Glutamatergic neuron (in vitro differentiated cells): ENCODE measurements around the gene LARP1B. TPM values are rescaled to one million over a fixed set of nuclear protein-coding genes. Genes with fewer than 3 reads are reported as not detected.
"Not testable (repeated sequence)": the region's sequence is repeated elsewhere in the genome, so short reads cannot be mapped to it uniquely, and the experiment has no call there.

ENCODE experiments used
- DNase-seq: peaks from one replicate; pipeline ENCODE4 v3.0.0; 2022
- H3K27ac Mint-ChIP-seq: one replicate; pipeline ENCODE4 v1.8.0; 2020; ENCODE audit warnings: mild to moderate bottlenecking, mixed read lengths, inconsistent platforms; ENCODE audit not compliant: unreplicated experiment
- H3K27me3 Mint-ChIP-seq: one replicate; pipeline ENCODE4 v1.8.0; 2020; ENCODE audit warnings: mild to moderate bottlenecking, moderate library complexity, mixed read lengths, inconsistent platforms; ENCODE audit not compliant: unreplicated experiment
- H3K36me3 Mint-ChIP-seq: one replicate; pipeline ENCODE4 v1.8.0; 2020; ENCODE audit warnings: mild to moderate bottlenecking, mixed read lengths, inconsistent platforms; ENCODE audit not compliant: unreplicated experiment
- H3K4me1 Mint-ChIP-seq: one replicate; pipeline ENCODE4 v1.8.0; 2020; ENCODE audit warnings: mild to moderate bottlenecking, low read depth, mixed read lengths, inconsistent platforms; ENCODE audit not compliant: unreplicated experiment
- H3K4me3 Mint-ChIP-seq: one replicate; pipeline ENCODE4 v1.8.0; 2020; ENCODE audit warnings: mild to moderate bottlenecking, mixed read lengths, inconsistent platforms; ENCODE audit not compliant: unreplicated experiment
- H3K9me3 Mint-ChIP-seq: one replicate; pipeline ENCODE4 v1.8.0; 2020; ENCODE audit warnings: mild to moderate bottlenecking, moderate library complexity, mixed read lengths, inconsistent platforms; ENCODE audit not compliant: unreplicated experiment
- CTCF ChIP-seq: fragments of 200-600 bp; sonication (generic); IDR thresholded peaks from one replicate; pipeline ENCODE4 v1.5.0; 2021; ENCODE audit not compliant: partially characterized antibody, unreplicated experiment
- total RNA-seq: library from RNA; stranded (reverse); fragmentation: NEBNext Ultra II Directional; extraction: Animal tissue kit (Norgen Biotek cat#: 25700); gene quantifications from one replicate; pipeline ENCODE4 v1.2.1, GENCODE V29; 2021; ENCODE audit not compliant: unreplicated experiment

LARP1B gene
- total RNA-seq, 1 donor from 2014 or later = 16.1 TPM

GRCh38 chr4:128039568-128039967 lies 21.5 kb upstream of the LARP1B start:
- Mint-ChIP-seq H3K4me3 (no peak overlapping the region), H3K4me1 (no peaks in the 10 kb centered on the region), H3K9me3 (no peaks in the 10 kb centered on the region), H3K27ac (no peak overlapping the region), H3K36me3 (no peaks in the 10 kb centered on the region), H3K27me3 (no peaks in the 10 kb centered on the region)
- no peak for TF ChIP-seq CTCF
- DNase-seq = no peak

- DNase-seq = not testable (repeated sequence)
Measured at GRCh38 chr4:128047019-128047418, 14.1 kb upstream of the LARP1B start.

GRCh38 chr4:128047514-128047913 lies 13.6 kb upstream of the LARP1B start:
- not testable (repeated sequence) for H3K4me1 Mint-ChIP-seq, H3K4me3 Mint-ChIP-seq, H3K36me3 Mint-ChIP-seq, H3K9me3 Mint-ChIP-seq, H3K27me3 Mint-ChIP-seq, H3K27ac Mint-ChIP-seq, DNase-seq

More at GRCh38 chr4:128047019-128047418, 14.1 kb upstream of the LARP1B start:
- not testable (repeated sequence) for H3K27ac Mint-ChIP-seq, H3K27me3 Mint-ChIP-seq, H3K4me3 Mint-ChIP-seq, H3K9me3 Mint-ChIP-seq, H3K36me3 Mint-ChIP-seq, H3K4me1 Mint-ChIP-seq

- peak; percentile 28 for DNase-seq
- not testable (repeated sequence) for H3K27me3 Mint-ChIP-seq, H3K4me3 Mint-ChIP-seq, H3K36me3 Mint-ChIP-seq, H3K27ac Mint-ChIP-seq, H3K9me3 Mint-ChIP-seq, H3K4me1 Mint-ChIP-seq
Measured at GRCh38 chr4:128051229-128051628, 9.9 kb upstream of the LARP1B start.

GRCh38 chr4:128054907-128055306 lies 6.2 kb upstream of the LARP1B start:
- H3K4me3 Mint-ChIP-seq, H3K27ac Mint-ChIP-seq, H3K4me1 Mint-ChIP-seq, H3K9me3 Mint-ChIP-seq, H3K27me3 Mint-ChIP-seq, DNase-seq, H3K36me3 Mint-ChIP-seq: not testable (repeated sequence)

- not testable (repeated sequence) for H3K4me3 Mint-ChIP-seq, H3K9me3 Mint-ChIP-seq
Measured at GRCh38 chr4:128055441-128056206, 5.5 kb upstream of the LARP1B start.

GRCh38 chr4:128056396-128056795 lies 4.7 kb upstream of the LARP1B start:
- DNase-seq = no peak
- Mint-ChIP-seq H3K9me3 (peaks cover 5% of the 10 kb centered on the region), H3K4me1 (peaks cover 3% of the 10 kb centered on the region), H3K36me3 (no peaks in the 10 kb centered on the region), H3K27ac (no peak overlapping the region), H3K27me3 (peaks cover 3% of the 10 kb centered on the region), H3K4me3 (no peak overlapping the region)
- TF ChIP-seq CTCF = no peak

More at GRCh38 chr4:128055441-128056206, 5.5 kb upstream of the LARP1B start:
- H3K4me1 Mint-ChIP-seq, H3K27ac Mint-ChIP-seq, DNase-seq, H3K27me3 Mint-ChIP-seq, H3K36me3 Mint-ChIP-seq: not testable (repeated sequence)
